HG03575 (cell line): ENCODE measurements around the gene MYBPHL.

ENCODE experiments used
- ATAC-seq: cut with Tn5 transposase; IDR thresholded peaks from one replicate; pipeline ENCODE4 v1.9.1; 2021; ENCODE audit not compliant: unreplicated experiment, insufficient number of reproducible peaks, low FRiP score; ENCODE audit errors: extremely low read depth

The MYBPHL gene

GRCh38 chr1:109246141-109246551 is 60.7 kb downstream of the MYBPHL start:
- ATAC-seq = no peak

GRCh38 chr1:109243860-109244552 is 62.8 kb downstream of the MYBPHL start:
- ATAC-seq = no peak

GRCh38 chr1:109243221-109243620 is 63.6 kb downstream of the MYBPHL start:
- no peak for ATAC-seq

GRCh38 chr1:109242387-109242786 is 64.4 kb downstream of the MYBPHL start:
- ATAC-seq = no peak
